ENCODE results near the gene LY6G5B.

DNA sequence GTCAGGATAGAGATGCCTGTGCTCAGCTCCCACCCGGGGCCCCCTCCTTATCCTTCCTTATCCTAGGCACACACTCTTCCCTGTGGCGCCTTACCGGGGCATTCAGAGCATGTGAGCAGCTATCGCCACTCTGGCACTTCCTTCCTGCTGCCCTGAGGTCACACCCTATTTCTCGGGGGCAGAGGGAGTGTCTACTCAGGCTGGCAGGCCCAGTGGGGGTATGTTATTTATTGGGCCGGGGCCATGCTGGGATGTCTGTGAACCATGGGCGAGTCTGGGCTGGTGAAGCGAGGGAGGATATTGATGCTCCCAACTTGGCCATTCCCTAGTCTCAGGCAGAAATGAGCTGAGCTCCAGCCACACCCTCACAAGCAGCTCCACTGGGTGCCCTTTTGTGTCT, 41.5 kb downstream of the LY6G5B start:
- TF ChIP-seq, protein P1, sequence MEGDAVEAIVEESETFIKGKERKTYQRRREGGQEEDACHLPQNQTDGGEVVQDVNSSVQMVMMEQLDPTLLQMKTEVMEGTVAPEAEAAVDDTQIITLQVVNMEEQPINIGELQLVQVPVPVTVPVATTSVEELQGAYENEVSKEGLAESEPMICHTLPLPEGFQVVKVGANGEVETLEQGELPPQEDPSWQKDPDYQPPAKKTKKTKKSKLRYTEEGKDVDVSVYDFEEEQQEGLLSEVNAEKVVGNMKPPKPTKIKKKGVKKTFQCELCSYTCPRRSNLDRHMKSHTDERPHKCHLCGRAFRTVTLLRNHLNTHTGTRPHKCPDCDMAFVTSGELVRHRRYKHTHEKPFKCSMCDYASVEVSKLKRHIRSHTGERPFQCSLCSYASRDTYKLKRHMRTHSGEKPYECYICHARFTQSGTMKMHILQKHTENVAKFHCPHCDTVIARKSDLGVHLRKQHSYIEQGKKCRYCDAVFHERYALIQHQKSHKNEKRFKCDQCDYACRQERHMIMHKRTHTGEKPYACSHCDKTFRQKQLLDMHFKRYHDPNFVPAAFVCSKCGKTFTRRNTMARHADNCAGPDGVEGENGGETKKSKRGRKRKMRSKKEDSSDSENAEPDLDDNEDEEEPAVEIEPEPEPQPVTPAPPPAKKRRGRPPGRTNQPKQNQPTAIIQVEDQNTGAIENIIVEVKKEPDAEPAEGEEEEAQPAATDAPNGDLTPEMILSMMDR (IDR thresholded peaks at IDR 0.05) = no peak
- no peak for TF ChIP-seq POLR2AphosphoS5 (IDR thresholded peaks at IDR 0.05)
- TF ChIP-seq POLR2A (IDR thresholded peaks at IDR 0.05) = no peak
- no peak for TF ChIP-seq EP300 (IDR thresholded peaks at IDR 0.05)

Data from sigmoid colon (tissue), 4 donors.